GOT3 (cell line): ENCODE measurements around the gene HECA.
"Not testable (repeated sequence)": the region's sequence is repeated elsewhere in the genome, so short reads cannot be mapped to it uniquely, and the experiment has no call there.

Experiments used
- DNase-seq: peaks from one replicate; lab custom pipeline; 2025; ENCODE audit warnings: mixed read lengths; lab: John Stamatoyannopoulos, UW

HECA gene

GRCh38 chr6:139134817-139135577, at the start of gene HECA:
Gene HECA, plus strand, starts transcription at chr6:139135080. Its CDS starts 317 bp downstream, at chr6:139135397.
- DNase-seq: peak; percentile 65

GRCh38 chr6:139091826-139092225, 43.1 kb upstream of the HECA start:
- DNase-seq: no peak

DNA sequence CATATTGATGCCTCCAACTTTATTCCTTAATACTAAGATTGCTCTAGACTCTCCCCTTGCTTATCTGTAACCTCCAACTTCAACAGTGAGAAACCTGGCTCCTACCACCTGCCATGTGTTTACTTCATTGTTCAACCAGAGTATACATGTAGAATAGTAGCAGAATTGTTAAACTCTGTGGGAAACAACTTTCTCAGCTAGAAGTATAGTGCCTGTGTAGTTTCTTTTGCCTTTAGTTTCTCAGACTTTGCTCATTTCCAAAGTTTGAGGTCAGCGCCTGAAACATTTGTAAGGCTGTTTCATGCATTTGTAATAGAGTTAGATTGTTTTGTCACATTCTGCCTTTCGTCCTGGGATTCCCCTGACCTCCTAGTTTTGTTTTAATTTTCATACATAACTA, 34.9 kb upstream of the HECA start:
- DNase-seq: no peak

GRCh38 chr6:139107051-139107450, 27.8 kb upstream of the HECA start:
- no peak for DNase-seq

DNA sequence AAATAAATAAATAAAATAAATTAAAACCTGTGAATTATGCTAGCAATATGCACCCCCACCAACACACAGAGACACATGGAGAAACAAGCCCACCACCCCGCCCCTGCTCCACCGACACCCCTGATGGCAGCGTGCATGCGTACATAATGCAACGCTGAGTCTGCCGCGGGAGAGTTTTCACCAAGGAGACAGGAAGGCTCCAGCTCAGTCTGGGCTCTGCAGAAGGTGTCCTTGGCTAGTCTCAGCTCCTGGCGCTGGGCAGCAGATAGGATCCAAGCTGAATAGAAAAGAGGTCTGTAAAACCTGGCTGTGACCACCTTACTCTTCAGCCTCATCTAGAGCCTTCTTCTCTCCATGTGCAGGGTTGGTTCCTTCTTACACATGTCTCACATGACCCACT, 26.5 kb upstream of the HECA start:
- no peak for DNase-seq

DNA sequence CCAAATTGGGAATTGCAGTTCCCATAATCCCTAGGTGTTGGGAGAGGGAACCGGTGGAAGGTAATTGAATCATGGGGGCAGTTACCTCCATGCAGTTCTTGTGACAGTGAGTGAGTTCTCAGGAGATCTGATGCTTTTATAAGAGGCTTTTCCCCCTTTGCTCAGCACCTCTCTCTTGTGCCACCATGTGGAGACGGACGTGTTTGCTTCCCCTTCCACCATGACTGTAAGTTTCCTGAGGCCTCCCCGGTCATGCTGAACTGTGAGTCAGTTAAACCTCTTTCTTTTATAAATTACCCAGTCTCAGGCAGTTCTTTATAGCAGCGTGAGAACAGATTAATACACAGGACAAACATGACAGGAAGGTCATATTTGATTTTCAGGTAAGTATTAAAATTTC, 25.3 kb upstream of the HECA start:
- no peak for DNase-seq

DNA sequence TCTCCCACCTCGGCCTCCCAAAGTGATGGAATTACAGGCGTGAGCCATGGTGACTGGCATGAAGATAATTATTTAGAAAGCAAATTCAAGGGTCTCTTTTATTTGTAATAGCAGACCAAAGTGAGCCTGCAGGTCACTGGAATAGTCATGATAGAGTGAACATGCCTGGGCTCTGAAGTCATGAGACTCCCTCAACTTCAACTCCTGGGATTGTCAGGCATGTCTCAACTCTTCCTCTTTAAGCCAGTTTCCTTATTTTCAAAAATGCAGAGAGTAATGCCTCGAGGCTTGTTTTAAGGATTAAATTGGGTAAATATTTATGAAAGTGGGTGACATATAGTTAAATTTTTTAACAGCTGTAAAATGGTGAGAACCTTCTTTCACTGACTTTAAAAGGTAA, 22.7 kb upstream of the HECA start:
- DNase-seq: no peak

DNA sequence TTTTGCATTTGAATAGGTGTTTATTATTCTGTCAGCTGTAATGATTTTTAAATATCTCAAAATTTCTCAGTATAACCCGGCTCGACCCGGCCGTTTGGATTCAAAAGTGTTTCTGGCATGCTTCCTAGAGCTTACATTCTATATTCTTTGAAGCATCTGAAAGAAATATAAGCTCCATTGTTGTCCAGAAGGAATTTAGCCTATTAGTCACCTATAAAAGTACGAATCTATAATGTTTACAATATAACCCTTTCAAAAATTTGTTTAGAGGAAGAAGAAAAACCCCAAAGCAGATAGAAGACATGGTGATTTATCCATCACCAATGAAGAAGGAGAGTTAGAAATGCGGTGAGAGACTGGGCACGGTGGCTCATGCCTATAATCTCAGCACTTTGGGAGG, 22.3 kb upstream of the HECA start:
- DNase-seq: no peak

DNA sequence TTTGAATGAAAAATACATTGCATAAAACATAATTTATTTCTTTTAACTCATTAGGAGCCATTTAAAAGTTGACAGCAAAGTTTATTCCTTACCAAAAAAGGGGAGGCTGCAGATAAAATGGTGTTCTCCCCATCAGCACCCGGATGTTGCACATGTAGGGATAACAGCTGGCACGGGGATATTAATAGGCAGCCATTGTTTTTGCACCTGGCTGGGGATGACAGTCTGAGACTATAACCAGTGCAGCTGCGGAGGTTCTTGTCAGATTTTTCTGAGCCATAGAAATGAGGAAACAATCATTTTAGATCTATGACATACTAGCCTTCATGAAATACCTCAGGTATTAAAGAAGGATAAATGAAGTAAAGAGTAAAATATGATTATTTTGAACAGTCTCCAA, 20.1 kb upstream of the HECA start:
- DNase-seq: no peak

- DNase-seq: no peak
These were observed 18.7 kb upstream of the HECA start for GRCh38 chr6:139115989-139116758.

DNA sequence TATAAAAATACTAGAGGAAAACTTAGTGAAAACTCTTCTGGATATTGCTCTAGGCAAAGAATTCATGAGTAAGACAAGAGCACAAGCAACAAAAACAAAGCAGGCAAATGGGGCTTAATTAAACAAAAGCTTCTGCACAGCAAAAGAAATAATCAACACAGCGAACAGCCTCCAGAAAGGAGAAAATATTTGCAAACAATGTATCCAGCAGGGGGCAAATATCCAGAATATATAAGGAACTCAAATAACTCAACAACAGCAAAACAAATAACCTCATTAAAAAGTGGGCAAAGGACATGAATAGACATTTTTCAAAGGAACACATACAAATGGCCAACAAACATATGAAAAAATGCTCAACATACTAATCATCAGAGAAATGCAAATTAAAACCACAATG, 17.1 kb upstream of the HECA start:
- DNase-seq: no peak

DNA sequence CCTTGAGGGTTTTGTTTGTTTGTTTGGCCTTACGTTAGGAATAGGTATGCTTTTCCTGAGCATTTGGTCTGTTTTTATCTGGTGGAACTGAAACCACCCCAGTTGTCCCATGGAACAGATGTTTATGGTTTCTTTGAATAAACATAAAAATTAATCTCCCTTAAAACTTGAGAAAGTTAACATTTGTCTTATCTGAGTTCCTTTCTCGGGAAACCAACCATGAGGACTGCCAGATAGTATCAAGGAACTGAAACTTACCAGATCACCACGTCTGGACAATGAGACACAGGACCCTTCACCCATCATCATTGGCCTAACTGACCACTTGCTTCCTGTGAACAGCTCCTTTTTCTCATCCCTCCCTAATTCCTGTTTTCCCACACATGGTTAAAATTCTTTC, 15.3 kb upstream of the HECA start:
- DNase-seq: no peak

DNA sequence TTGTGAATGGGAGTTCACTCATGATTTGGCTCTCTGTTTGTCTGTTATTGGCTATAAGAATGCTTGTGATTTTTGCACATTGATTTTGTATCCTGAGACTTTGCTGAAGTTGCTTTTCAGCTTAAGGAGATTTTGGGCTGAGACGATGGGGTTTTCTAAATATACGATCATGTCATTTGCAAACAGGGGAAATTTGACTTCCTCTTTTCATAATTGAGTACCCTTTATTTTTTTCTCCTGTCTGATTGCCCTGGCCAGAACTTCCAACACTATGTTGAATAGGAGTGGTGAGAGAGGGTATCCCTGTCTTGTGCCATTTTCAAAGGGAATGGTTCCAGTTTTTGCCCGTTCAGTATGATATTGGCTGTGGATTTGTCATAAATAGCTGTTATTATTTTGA, 12.1 kb upstream of the HECA start:
- DNase-seq: not testable (repeated sequence)

- no peak for DNase-seq
These were observed 9.8 kb upstream of the HECA start for GRCh38 chr6:139124887-139125672.

- DNase-seq: peak; percentile 8
These were observed 8.6 kb upstream of the HECA start for GRCh38 chr6:139126255-139126654.

DNA sequence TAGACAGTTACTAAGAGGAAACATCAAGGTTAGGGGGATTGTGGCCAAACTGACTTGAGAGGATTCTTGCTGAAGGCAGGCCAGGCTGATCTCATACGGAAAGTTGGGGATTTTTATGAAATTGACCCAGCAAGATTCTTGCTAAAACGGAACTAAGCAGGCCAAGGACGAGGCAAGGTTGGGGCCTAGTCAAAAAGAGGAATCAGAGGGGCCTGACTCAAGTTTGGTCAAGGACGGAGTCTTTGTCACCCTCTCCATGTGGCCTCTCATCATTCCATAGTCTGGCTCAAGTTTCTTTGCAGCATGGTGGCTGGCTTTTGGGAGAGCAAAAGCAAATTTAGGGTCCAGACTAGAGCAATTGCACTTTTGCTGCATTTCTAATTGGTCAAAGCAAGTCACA, 7.9 kb upstream of the HECA start:
- DNase-seq: no peak

- DNase-seq: no peak
These were observed 5.6 kb upstream of the HECA start for GRCh38 chr6:139129284-139129683.

DNA sequence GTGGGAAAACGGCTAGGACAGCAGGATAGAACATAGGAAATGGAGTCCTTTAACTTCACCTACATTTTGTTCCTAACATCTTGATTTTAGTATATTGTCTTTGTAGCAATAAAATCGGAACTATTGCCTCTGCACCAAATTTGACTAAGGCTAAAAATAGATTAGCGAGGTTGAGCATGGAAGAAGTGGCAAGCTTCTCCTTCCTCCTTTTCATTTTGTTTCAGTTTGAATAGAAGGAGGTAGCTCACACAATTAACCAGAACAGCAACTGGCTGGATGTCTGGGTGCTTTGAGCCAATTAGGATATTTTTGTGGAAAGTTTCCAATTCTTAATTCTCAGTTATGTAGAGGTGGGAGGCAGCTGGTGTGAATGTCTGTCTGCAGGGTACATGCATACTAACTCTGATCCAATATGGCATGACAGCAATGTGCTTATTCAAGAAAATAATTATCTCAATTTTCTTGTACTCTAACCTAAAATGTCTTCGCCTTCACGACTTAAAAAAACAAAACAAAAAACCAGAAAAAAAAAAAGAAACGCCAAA, 3.1 kb upstream of the HECA start:
- DNase-seq: no peak

DNA sequence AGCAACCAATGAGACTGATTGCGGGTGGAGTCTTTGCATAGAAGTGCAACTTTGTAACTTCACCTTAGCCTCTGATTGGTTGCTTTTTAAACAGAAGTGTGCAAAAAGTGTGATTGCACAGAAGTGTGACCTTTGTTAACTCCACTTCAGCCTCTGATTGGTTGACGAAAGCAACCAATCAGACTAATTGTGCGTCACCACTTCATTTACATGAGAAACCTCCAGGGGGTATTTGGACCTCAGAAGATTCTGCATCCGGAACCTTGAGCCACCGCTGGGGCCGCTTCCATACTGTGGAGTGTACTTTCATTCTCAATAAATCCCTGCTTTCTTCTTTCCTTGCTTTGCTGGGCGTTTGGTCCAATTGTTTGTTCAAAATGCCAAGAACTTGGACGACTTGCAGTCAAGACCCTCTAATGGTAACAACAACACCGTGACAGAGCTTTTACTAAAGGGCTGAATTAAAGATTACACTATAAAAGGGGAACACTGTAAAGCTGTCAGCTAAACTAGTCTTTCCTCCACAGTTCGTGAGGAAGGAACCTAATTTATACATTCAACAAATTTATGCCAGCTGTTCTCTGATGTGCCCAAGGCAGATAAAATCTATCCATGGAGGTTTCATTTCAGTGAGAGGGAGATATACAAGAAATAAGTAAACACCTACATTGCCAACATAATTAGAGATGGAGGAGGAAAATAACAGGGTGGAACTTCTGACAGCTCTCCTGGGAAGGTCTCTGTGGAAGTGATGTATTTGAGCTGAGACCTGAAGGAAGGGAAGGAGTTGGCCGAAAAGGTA, 1.4 kb upstream of the HECA start:
- DNase-seq: no peak

DNA sequence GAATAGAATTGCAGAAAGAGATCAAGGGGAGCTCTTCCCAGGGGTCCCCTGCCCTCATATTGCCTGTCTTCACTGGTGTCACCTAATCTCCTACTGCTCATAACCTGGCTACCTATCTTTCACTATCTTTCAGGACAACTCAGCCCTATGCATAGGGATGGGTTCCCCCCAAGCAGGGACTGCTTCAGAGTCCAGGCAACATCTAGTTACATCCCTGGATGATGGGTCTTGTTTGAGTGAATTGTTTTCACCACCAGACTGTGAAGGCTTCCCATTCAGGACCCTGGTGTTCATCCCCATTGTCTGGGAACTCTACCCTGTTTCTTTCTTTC, 850 bp upstream of the HECA start:
- DNase-seq: no peak
